IMR-90 (cell line): ENCODE measurements around the gene CWH43. TPM values are rescaled to one million over a fixed set of nuclear protein-coding genes. Genes with fewer than 3 reads are reported as not detected.

ENCODE experiments used
- ATAC-seq: fragments of 200-7000 bp; cut with Tn5 transposase; 2 replicates; pipeline ENCODE4 v1.9.1; 2020; ENCODE audit warnings: low read depth, mild to moderate bottlenecking, moderate library complexity
- BruUV-seq: library from RNA; stranded (reverse); fragments of 400-500 nt; replicated peaks from 2 replicates; lab custom pipeline; 2021; lab: Mats Ljungman, UMichigan
- CTCF ChIA-PET: fragments of 300-600 bp; formaldehyde crosslinking; extraction: SDS; loops from one replicate; lab custom pipeline; 2021; ENCODE audit warnings: antibody characterized with exemption; lab: Yijun Ruan, JAX
- POLR2A ChIA-PET: fragments of 300-600 bp; sonication (Branson Sonifier 250); formaldehyde crosslinking; loops from one replicate; lab custom pipeline; 2022; ENCODE audit warnings: antibody characterized with exemption; ENCODE audit not compliant: unreplicated experiment; lab: Charles Lee
- DNase-seq: peaks from one replicate; pipeline ENCODE4 v3.0.0; 2013
- H2AFZ ChIP-seq: replicated peaks from 2 replicates; pipeline ENCODE3; 2013; ENCODE audit warnings: low read length, mild to moderate bottlenecking; ENCODE audit not compliant: poor library complexity
- H2AK5ac ChIP-seq: 2 replicates; pipeline ENCODE4 v1.6.1; 2013; ENCODE audit warnings: low read depth, low read length, inconsistent platforms
- H2AK9ac ChIP-seq: replicated peaks from 2 replicates; pipeline ENCODE3; 2013; ENCODE audit warnings: mild to moderate bottlenecking, low read depth, low read length, moderate library complexity; ENCODE audit not compliant: poor library complexity
- H2BK120ac ChIP-seq: 2 replicates; pipeline ENCODE4 v1.6.1; 2013; ENCODE audit warnings: low read depth, low read length, inconsistent platforms
- H2BK15ac ChIP-seq: 3 replicates; pipeline ENCODE4 v1.6.1; 2013; ENCODE audit warnings: low read depth, low read length, inconsistent platforms
- H2BK20ac ChIP-seq: 2 replicates; pipeline ENCODE4 v1.6.1; 2013; ENCODE audit warnings: low read depth, mild to moderate bottlenecking, inconsistent platforms, low read length, moderate library complexity
- H2BK5ac ChIP-seq: 2 replicates; pipeline ENCODE4 v1.6.1; 2013; ENCODE audit warnings: mild to moderate bottlenecking, low read depth, low read length, inconsistent platforms; ENCODE audit not compliant: poor library complexity, severe bottlenecking
- H3K14ac ChIP-seq: replicated peaks from 2 replicates; pipeline ENCODE4 v1.6.1; 2013; ENCODE audit warnings: low read depth, low read length, inconsistent platforms
- H3K18ac ChIP-seq: 2 replicates; pipeline ENCODE4 v1.6.1; 2013; ENCODE audit warnings: low read depth, low read length, control low read depth
- H3K23ac ChIP-seq: 2 replicates; pipeline ENCODE4 v1.6.1; 2013; ENCODE audit warnings: low read depth, low read length, inconsistent platforms
- H3K27ac ChIP-seq: 2 replicates; pipeline ENCODE4 v1.5.1; 2013; ENCODE audit warnings: mild to moderate bottlenecking, control low read depth, low read length; ENCODE audit not compliant: insufficient read depth
- H3K27me3 ChIP-seq: 2 replicates; pipeline ENCODE4 v1.6.1; 2013; ENCODE audit warnings: low read length; ENCODE audit not compliant: control insufficient read depth, insufficient read depth
- H3K36me3 ChIP-seq: 2 replicates; pipeline ENCODE4 v1.6.1; 2013; ENCODE audit warnings: low read length, mixed read lengths; ENCODE audit not compliant: control insufficient read depth, insufficient read depth
- H3K4ac ChIP-seq: 2 replicates; pipeline ENCODE4 v1.6.1; 2013; ENCODE audit warnings: low read depth, low read length, inconsistent platforms
- H3K4me1 ChIP-seq: 2 replicates; pipeline ENCODE4 v1.6.1; 2013; ENCODE audit warnings: low read length, mixed read lengths; ENCODE audit not compliant: control insufficient read depth, insufficient read depth
- H3K4me2 ChIP-seq: 2 replicates; pipeline ENCODE4 v1.6.1; 2013; ENCODE audit warnings: low read depth, mild to moderate bottlenecking, control low read depth, low read length, moderate library complexity
- H3K4me3 ChIP-seq: 2 replicates; pipeline ENCODE4 v1.5.1; 2013; ENCODE audit warnings: low read depth, mild to moderate bottlenecking, control low read depth, low read length, moderate library complexity; ENCODE audit not compliant: insufficient read depth
- H3K56ac ChIP-seq: 2 replicates; pipeline ENCODE4 v1.6.1; 2013; ENCODE audit warnings: low read length, inconsistent platforms; ENCODE audit not compliant: insufficient read depth; ENCODE audit errors: extremely low read depth
- H3K79me1 ChIP-seq, 2 experiments: 2 replicates each; pipeline ENCODE4 v1.6.1; 2013; ENCODE audit warnings: low read length in 2 of 2, inconsistent platforms in 1 of 2, low read depth in 1 of 2
- H3K9ac ChIP-seq: 2 replicates; pipeline ENCODE4 v1.6.1; 2013; ENCODE audit warnings: low read depth, low read length, control low read depth
- H3K9me1 ChIP-seq: 2 replicates; pipeline ENCODE4 v1.6.1; 2013; ENCODE audit warnings: low read length, inconsistent platforms; ENCODE audit not compliant: insufficient read depth
- H3K9me3 ChIP-seq: 2 replicates; pipeline ENCODE4 v1.6.1; 2013; ENCODE audit warnings: low read length; ENCODE audit not compliant: control insufficient read depth, insufficient read depth
- H4K20me1 ChIP-seq: 2 replicates; pipeline ENCODE4 v1.6.1; 2013; ENCODE audit warnings: low read length, inconsistent platforms; ENCODE audit not compliant: insufficient read depth
- H4K5ac ChIP-seq: 2 replicates; pipeline ENCODE4 v1.6.1; 2013; ENCODE audit warnings: mild to moderate bottlenecking, low read depth, low read length, control low read depth
- H4K8ac ChIP-seq, 2 experiments: 2 replicates each; pipeline ENCODE4 v1.6.1; 2013; ENCODE audit warnings: low read depth in 2 of 2, low read length in 2 of 2, control low read depth in 1 of 2, inconsistent platforms in 1 of 2
- H4K91ac ChIP-seq: 2 replicates; pipeline ENCODE4 v1.6.1; 2013; ENCODE audit warnings: low read depth, low read length, inconsistent platforms; ENCODE audit not compliant: insufficient read depth
- BHLHE40 ChIP-seq: fragments of 150-350 bp; IDR thresholded peaks from 2 replicates; pipeline ENCODE4 v1.6.1; 2016; ENCODE audit warnings: mild to moderate bottlenecking, low read depth, low read length
- CEBPB ChIP-seq: IDR thresholded peaks from 2 replicates; pipeline ENCODE4 v1.6.1; 2012; ENCODE audit warnings: low read depth, low read length, improper control_type of control experiment
- CTCF ChIP-seq: conservative IDR thresholded peaks from 2 replicates; pipeline ENCODE4 v1.5.1; 2012; ENCODE audit warnings: mild to moderate bottlenecking, low read depth, low read length, improper control_type of control experiment
- NFE2L2 ChIP-seq: fragments of 150-350 bp; IDR thresholded peaks from 2 replicates; pipeline ENCODE4 v1.6.1; 2016; ENCODE audit warnings: low read depth, mild to moderate bottlenecking, low read length
- RAD21 ChIP-seq: IDR thresholded peaks from 2 replicates; pipeline ENCODE4 v1.6.1; 2012; ENCODE audit warnings: low read length, improper control_type of control experiment
- RCOR1 ChIP-seq: IDR thresholded peaks from 2 replicates; pipeline ENCODE4 v1.6.1; 2012; ENCODE audit warnings: mild to moderate bottlenecking, low read length, improper control_type of control experiment; ENCODE audit not compliant: insufficient replicate concordance
- SMC3 ChIP-seq: fragments of 150-350 bp; IDR thresholded peaks from 2 replicates; pipeline ENCODE4 v1.6.1; 2016; ENCODE audit warnings: low read depth, mild to moderate bottlenecking, antibody characterized with exemption, low read length, moderate library complexity
- WGBS, 2 experiments: methylation state at CpG; one replicate each; pipeline versions ENCODE4 v1.1.5 to v1.1.7; 2013; ENCODE audit warnings: missing lambda C conversion rate in 2 of 2; ENCODE audit not compliant: insufficient read length in 1 of 2; ENCODE audit errors: extremely low coverage in 2 of 2; 5-methylcytosine and 5-hydroxymethylcytosine counted together
- dilution Hi-C: fragments of 300-500 bp; cut with HindIII; formaldehyde crosslinking; loops from one replicate; pipeline ENCODE4 v1.14.3; 2018; ENCODE audit warnings: low sequenced_read_pairs; ENCODE audit not compliant: unreplicated experiment
- in situ Hi-C: fragments of 300-500 bp; cut with MboI; formaldehyde crosslinking; loops from 3 replicates; pipeline ENCODE4 v1.14.3; 2019; ENCODE audit warnings: low sequenced_read_pairs, inconsistent platforms, mixed read lengths
- intact Hi-C: fragments of 100-400 bp; cut with micrococcal nuclease; formaldehyde crosslinking; loops from 2 replicates; pipeline ENCODE4 v1.10.0; 2022
- polyA plus RNA-seq, 3 experiments: library from polyadenylated mRNA; depleted of rRNA; stranded (reverse); fragments of >200 nt; gene quantifications; 2 replicates each; pipeline ENCODE4 v1.2.3, GENCODE V29; 2012; ENCODE audit warnings: low replicate concordance in 1 of 3
- total RNA-seq: library from RNA; depleted of rRNA; stranded (reverse); fragments of >200 nt; gene quantifications from 2 replicates; pipeline ENCODE4 v1.2.3, GENCODE V29; 2012

The CWH43 gene
- total and polyA plus RNA-seq, 2 of the 4 experiments (the other 2 are of a cell fraction) = not detected

GRCh38 chr4:49032440-49033161 lies 46.5 kb downstream of the CWH43 start:
- dilution Hi-C loops (no loop called here), in situ Hi-C loops (no loop called here), intact Hi-C loops (no loop called here)
- CTCF ChIA-PET = no interaction called here
- Histone ChIP-seq H3K14ac (no peak overlapping the region), H2AFZ (no peak overlapping the region), H2AK5ac (no peak overlapping the region), H3K36me3 (no peaks in the 10 kb centered on the region), H4K20me1 (no peaks in the 10 kb centered on the region), H3K27ac (no peak overlapping the region), H3K56ac (no peak overlapping the region), H4K91ac (no peak overlapping the region), H3K9me1 (no peaks in the 10 kb centered on the region), H3K79me1 (no peaks in the 10 kb centered on the region), H3K4ac (no peak overlapping the region), H3K4me3 (no peak overlapping the region), H2BK15ac (no peak overlapping the region), H3K4me2 (no peak overlapping the region), H3K23ac (no peak overlapping the region), H3K4me1 (no peaks in the 10 kb centered on the region), H3K27me3 (no peaks in the 10 kb centered on the region), H2BK20ac (no peak overlapping the region), H2AK9ac (no peak overlapping the region), H2BK5ac (no peak overlapping the region), H4K8ac (no peak overlapping the region), H4K5ac (no peak overlapping the region), H3K9ac (no peak overlapping the region), H3K9me3 (no peaks in the 10 kb centered on the region), H3K18ac (no peak overlapping the region), H2BK120ac (no peak overlapping the region)
- peak; percentile 6 for DNase-seq
- no CpG with 5 or more reads among the region's 11 CpGs for WGBS, 2 experiments
- POLR2A ChIA-PET = no interaction called here
- no TSS peak for BruUV-seq
- TF ChIP-seq SMC3 = peak; percentile 23; the same call in 1 of the 2 replicates
- no peak for TF ChIP-seq RCOR1
- no peak for TF ChIP-seq BHLHE40
- peak; percentile 63 for TF ChIP-seq RAD21
- no peak for TF ChIP-seq NFE2L2
- peak; percentile 75 for TF ChIP-seq CEBPB
- TF ChIP-seq CTCF = peak; percentile 45
- ATAC-seq = peak; percentile 61; the same call in 1 of the 2 replicates
